ENCODE data around the gene SRD5A1. TPM values are rescaled to one million over a fixed set of nuclear protein-coding genes. Genes with fewer than 3 reads are reported as not detected.

SRD5A1 gene
- total RNA-seq, 6 experiments from 2014 or later: 24.0 to 28.5 (median 26.6) TPM

GRCh38 chr5:6716629-6717149 lies 83.4 kb downstream of the SRD5A1 start:
- Mint-ChIP-seq H3K36me3 (ENCODE audit: low read depth) (peaks cover 8% of the 10 kb centered on the region; the same call in 1 of the 2 replicates), H3K27ac (peak overlapping the region; percentile 33), H3K4me1 (ENCODE audit: low read depth) (peaks cover 71% of the 10 kb centered on the region), H3K4me3 (peak overlapping the region; percentile 95), H3K9me3 (no peaks in the 10 kb centered on the region), H3K27me3 (ENCODE audit: insufficient read depth) (no peaks in the 10 kb centered on the region)
- TF ChIP-seq, protein P1, sequence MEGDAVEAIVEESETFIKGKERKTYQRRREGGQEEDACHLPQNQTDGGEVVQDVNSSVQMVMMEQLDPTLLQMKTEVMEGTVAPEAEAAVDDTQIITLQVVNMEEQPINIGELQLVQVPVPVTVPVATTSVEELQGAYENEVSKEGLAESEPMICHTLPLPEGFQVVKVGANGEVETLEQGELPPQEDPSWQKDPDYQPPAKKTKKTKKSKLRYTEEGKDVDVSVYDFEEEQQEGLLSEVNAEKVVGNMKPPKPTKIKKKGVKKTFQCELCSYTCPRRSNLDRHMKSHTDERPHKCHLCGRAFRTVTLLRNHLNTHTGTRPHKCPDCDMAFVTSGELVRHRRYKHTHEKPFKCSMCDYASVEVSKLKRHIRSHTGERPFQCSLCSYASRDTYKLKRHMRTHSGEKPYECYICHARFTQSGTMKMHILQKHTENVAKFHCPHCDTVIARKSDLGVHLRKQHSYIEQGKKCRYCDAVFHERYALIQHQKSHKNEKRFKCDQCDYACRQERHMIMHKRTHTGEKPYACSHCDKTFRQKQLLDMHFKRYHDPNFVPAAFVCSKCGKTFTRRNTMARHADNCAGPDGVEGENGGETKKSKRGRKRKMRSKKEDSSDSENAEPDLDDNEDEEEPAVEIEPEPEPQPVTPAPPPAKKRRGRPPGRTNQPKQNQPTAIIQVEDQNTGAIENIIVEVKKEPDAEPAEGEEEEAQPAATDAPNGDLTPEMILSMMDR (IDR thresholded peaks at IDR 0.05): no peak
- no peak for DNase-seq

DNA sequence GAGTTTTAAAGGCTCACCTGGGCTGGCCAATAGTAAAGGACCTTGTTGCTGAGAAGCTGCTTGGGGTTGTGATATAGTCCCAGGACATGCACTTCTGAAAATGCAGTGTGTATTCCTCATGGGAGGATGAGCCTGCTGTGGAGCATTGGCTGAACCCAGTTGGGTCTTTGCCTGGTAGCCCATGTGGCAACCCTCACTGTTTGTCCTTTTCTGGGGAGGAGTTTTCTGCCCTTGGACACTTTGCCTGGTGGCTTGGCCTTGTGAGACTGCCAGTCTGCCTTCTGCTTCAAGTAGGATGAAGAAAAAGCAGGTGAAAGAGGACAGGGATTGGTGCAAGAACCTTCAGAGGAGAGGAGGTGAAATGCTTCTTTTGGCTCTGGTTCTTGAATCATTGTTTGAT lies 84.0 kb downstream of the SRD5A1 start:
- no peak for DNase-seq
- Mint-ChIP-seq H3K4me1 (ENCODE audit: low read depth) (peaks cover 72% of the 10 kb centered on the region), H3K36me3 (ENCODE audit: low read depth) (peaks cover 8% of the 10 kb centered on the region; the same call in 1 of the 2 replicates), H3K27me3 (ENCODE audit: insufficient read depth) (no peaks in the 10 kb centered on the region), H3K9me3 (no peaks in the 10 kb centered on the region), H3K27ac (no peak overlapping the region), H3K4me3 (peak overlapping the region; percentile 95)
- TF ChIP-seq, protein P1 (IDR thresholded peaks at IDR 0.05): no peak

- no peak for DNase-seq
- peaks cover 8% of the 10 kb centered on the region; the same call in 1 of the 2 replicates for H3K36me3 Mint-ChIP-seq (ENCODE audit: low read depth)
- peak overlapping the region; percentile 95 for H3K4me3 Mint-ChIP-seq
- H3K9me3 Mint-ChIP-seq: no peaks in the 10 kb centered on the region
- no peak overlapping the region for H3K27ac Mint-ChIP-seq
- TF ChIP-seq, protein P1 (IDR thresholded peaks at IDR 0.05): no peak
- no peaks in the 10 kb centered on the region for H3K27me3 Mint-ChIP-seq (ENCODE audit: insufficient read depth)
- peaks cover 76% of the 10 kb centered on the region for H3K4me1 Mint-ChIP-seq (ENCODE audit: low read depth)
Observed at GRCh38 chr5:6717687-6718086, 84.4 kb downstream of the SRD5A1 start.

DNA sequence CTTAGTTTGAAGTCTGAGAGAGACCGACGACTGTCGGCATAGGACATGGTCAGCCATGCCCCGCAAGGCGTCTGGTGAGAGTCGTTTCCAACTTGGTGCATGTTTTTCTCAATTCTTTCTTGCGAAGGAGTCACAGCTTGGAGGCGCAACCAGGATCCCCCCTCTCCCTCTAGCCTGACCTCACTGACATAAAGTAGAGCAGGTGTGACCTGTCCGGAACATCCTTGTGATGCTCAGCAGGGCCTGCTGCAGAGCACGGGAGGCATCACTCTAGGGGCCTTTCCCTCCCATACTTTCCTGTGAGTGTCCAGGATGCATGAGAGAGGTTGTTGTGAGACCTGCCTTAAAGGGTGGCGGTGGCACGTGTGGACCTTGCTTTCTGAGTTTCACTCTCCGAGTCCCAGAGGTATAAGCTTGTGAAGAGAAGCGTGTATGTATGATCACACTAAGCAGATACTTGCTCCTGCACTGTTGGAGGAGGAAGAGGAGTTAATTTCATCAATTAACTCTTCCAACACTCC lies 85.0 kb downstream of the SRD5A1 start:
- H3K4me1 Mint-ChIP-seq (ENCODE audit: low read depth): peaks cover 82% of the 10 kb centered on the region
- DNase-seq: no peak
- H3K4me3 Mint-ChIP-seq: no peak overlapping the region; the same call in 1 of the 2 replicates
- TF ChIP-seq, protein P1 (IDR thresholded peaks at IDR 0.05): no peak
- no peaks in the 10 kb centered on the region for H3K9me3 Mint-ChIP-seq
- H3K36me3 Mint-ChIP-seq (ENCODE audit: low read depth): peaks cover 8% of the 10 kb centered on the region; the same call in 1 of the 2 replicates
- peak overlapping the region; percentile 18 for H3K27ac Mint-ChIP-seq
- no peaks in the 10 kb centered on the region for H3K27me3 Mint-ChIP-seq (ENCODE audit: insufficient read depth)

GRCh38 chr5:6718718-6719117 lies 85.5 kb downstream of the SRD5A1 start:
- Mint-ChIP-seq H3K4me1 (ENCODE audit: low read depth) (peaks cover 87% of the 10 kb centered on the region), H3K27ac (peak overlapping the region; percentile 44), H3K9me3 (no peaks in the 10 kb centered on the region), H3K4me3 (no peak overlapping the region), H3K27me3 (ENCODE audit: insufficient read depth) (no peaks in the 10 kb centered on the region), H3K36me3 (ENCODE audit: low read depth) (peaks cover 12% of the 10 kb centered on the region; the same call in 1 of the 2 replicates)
- TF ChIP-seq, protein P1 (IDR thresholded peaks at IDR 0.05): no peak
- DNase-seq: no peak
